B cell (primary cell): Measurements from ENCODE around the gene RAB24. TPM values are rescaled to one million over a fixed set of nuclear protein-coding genes. Genes with fewer than 3 reads are reported as not detected.

Experiments used
- ATAC-seq: fragments of 200-7000 bp; cut with Tn5 transposase; one replicate; pipeline ENCODE4 v1.10.0; 2021; ENCODE audit warnings: low read depth, mild to moderate bottlenecking, moderate number of reproducible peaks, moderate library complexity
- CTCF ChIA-PET: fragments of 350-600 bp; sonication (Branson Sonifier 250); formaldehyde crosslinking; loops from one replicate; lab custom pipeline; 2021; ENCODE audit warnings: antibody characterized with exemption, inconsistent platforms; lab: Charles Lee
- POLR2A ChIA-PET: fragments of 350-600 bp; sonication (Branson Sonifier 250); formaldehyde crosslinking; loops from one replicate; lab custom pipeline; 2021; ENCODE audit warnings: antibody characterized with exemption; lab: Charles Lee
- DNase-seq: peaks from one replicate; pipeline ENCODE4 v3.0.0; 2013
- H2AFZ ChIP-seq: 2 replicates; pipeline ENCODE4 v1.6.1; 2012; ENCODE audit warnings: mild to moderate bottlenecking, low read depth, low read length; ENCODE audit not compliant: insufficient read depth, poor library complexity, severe bottlenecking
- H3K27ac ChIP-seq, 2 donors: 1 replicate in 1 of 2; 2 replicates in 1 of 2; pipeline ENCODE4 v1.5.1; 2012 to 2013; ENCODE audit warnings: low read length in 2 of 2, mild to moderate bottlenecking in 2 of 2, moderate library complexity in 1 of 2
- H3K27me3 ChIP-seq, 4 experiments: fragments of 200-600 bp in 1 of 4; sonication (generic) in 1 of 4; replicated peaks in 1 of 4; 1 replicate in 2 of 4; 2 replicates in 2 of 4; pipeline versions ENCODE4 v1.6.1 to v1.7.0; 2013 to 2016; ENCODE audit warnings: low read length in 3 of 4, mild to moderate bottlenecking in 2 of 4, mixed read lengths in 1 of 4, moderate library complexity in 1 of 4; ENCODE audit not compliant: insufficient read depth in 4 of 4, control insufficient read depth in 3 of 4; ENCODE audit errors: control extremely low read depth in 1 of 4
- H3K36me3 ChIP-seq, 2 experiments: replicated peaks in 1 of 2; 1 replicate in 1 of 2; 2 replicates in 1 of 2; pipeline versions ENCODE4 v1.6.1 to v1.7.1; 2013; ENCODE audit warnings: low read length in 1 of 2; ENCODE audit not compliant: insufficient read depth in 2 of 2, control insufficient read depth in 1 of 2; ENCODE audit errors: control extremely low read depth in 1 of 2, extremely low read depth in 1 of 2
- H3K4me1 ChIP-seq, 2 donors: fragments of 200-600 bp in 1 of 2; sonication (generic) in 1 of 2; 1 replicate in 1 of 2; 2 replicates in 1 of 2; pipeline versions ENCODE4 v1.5.1 to v1.6.1; 2013 to 2017; ENCODE audit warnings: low read length in 2 of 2; ENCODE audit not compliant: control insufficient read depth in 2 of 2, insufficient read depth in 2 of 2
- H3K4me2 ChIP-seq: replicated peaks from 2 replicates; pipeline ENCODE3; 2012; ENCODE audit warnings: mild to moderate bottlenecking, low read depth, low read length; ENCODE audit not compliant: poor library complexity, severe bottlenecking
- H3K4me3 ChIP-seq, 5 experiments: fragments of 200-600 bp in 1 of 5; sonication (generic) in 1 of 5; 1 replicate in 3 of 5; 2 replicates in 2 of 5; pipeline versions ENCODE4 v1.5.1 to v1.7.0; 2011 to 2016; ENCODE audit warnings: low read length in 4 of 5, mild to moderate bottlenecking in 4 of 5, low read depth in 2 of 5, control low read depth in 1 of 5, moderate library complexity in 1 of 5; ENCODE audit not compliant: insufficient read depth in 1 of 5; ENCODE audit errors: control extremely low read depth in 1 of 5, extremely low read depth in 1 of 5
- H3K79me2 ChIP-seq: fragments of 200-600 bp; sonication (generic); one replicate; pipeline ENCODE4 v1.6.0; 2016; ENCODE audit warnings: low read length; ENCODE audit not compliant: control insufficient read depth, insufficient read depth
- H3K9ac ChIP-seq: fragments of 200-600 bp; sonication (generic); 2 replicates; pipeline ENCODE4 v1.6.1; 2017; ENCODE audit warnings: mild to moderate bottlenecking, low read length, moderate library complexity
- H3K9me3 ChIP-seq, 3 donors: one replicate each; pipeline versions ENCODE4 v1.6.1 to v1.7.1; 2013; ENCODE audit warnings: low read length in 2 of 3; ENCODE audit not compliant: control insufficient read depth in 2 of 3, insufficient read depth in 1 of 3; ENCODE audit errors: control extremely low read depth in 1 of 3
- H4K20me1 ChIP-seq: 2 replicates; pipeline ENCODE4 v1.6.0; 2012; ENCODE audit warnings: mild to moderate bottlenecking, low read length; ENCODE audit not compliant: insufficient read depth, control insufficient read depth, poor library complexity, severe bottlenecking
- H3K27ac Mint-ChIP-seq: one replicate; pipeline ENCODE4 v1.8.0; 2021; ENCODE audit warnings: mixed read lengths
- H3K27me3 Mint-ChIP-seq: one replicate; pipeline ENCODE4 v1.8.0; 2021; ENCODE audit warnings: mixed read lengths
- H3K4me1 Mint-ChIP-seq: one replicate; pipeline ENCODE4 v1.8.0; 2021; ENCODE audit warnings: mixed read lengths
- H3K4me3 Mint-ChIP-seq: one replicate; pipeline ENCODE4 v1.8.0; 2021; ENCODE audit warnings: mixed read lengths
- H3K9me3 Mint-ChIP-seq: one replicate; pipeline ENCODE4 v1.8.0; 2022; ENCODE audit warnings: mixed read lengths; ENCODE audit not compliant: insufficient read depth
- CTCF ChIP-seq: fragments of 200-600 bp; IDR thresholded peaks from one replicate; pipeline ENCODE4 v1.8.0; 2022; ENCODE audit warnings: antibody characterized with exemption, mild to moderate bottlenecking
- EZH2 ChIP-seq: IDR thresholded peaks from 2 replicates; pipeline ENCODE4 v1.6.1; 2012; ENCODE audit warnings: borderline replicate concordance, low read depth, mild to moderate bottlenecking, moderate library complexity, low read length; ENCODE audit not compliant: insufficient read depth, poor library complexity, severe bottlenecking
- WGBS: methylation state at CpG from one replicate; pipeline ENCODE4 v1.1.5; 2013; ENCODE audit warnings: missing lambda C conversion rate; ENCODE audit not compliant: insufficient coverage; 5-methylcytosine and 5-hydroxymethylcytosine counted together
- intact Hi-C: fragments of 100-400 bp; cut with micrococcal nuclease; formaldehyde crosslinking; loops from one replicate; pipeline ENCODE4 v1.10.0; 2022
- polyA plus RNA-seq: library from polyadenylated mRNA; depleted of rRNA; stranded (reverse); fragments of >200 nt; gene quantifications from 2 replicates; pipeline ENCODE4 v1.2.3, GENCODE V29; 2012
- total RNA-seq, 2 donors: library from RNA; stranded (reverse); fragments of 120-200 nt in 1 of 2; gene quantifications; 1 replicate in 1 of 2; 2 replicates in 1 of 2; pipeline versions ENCODE4 v1.2.3 to v1.2.4, GENCODE V29; 2013 to 2022

Gene RAB24
- total and polyA plus RNA-seq, 2 donors (not counting 1 experiment from before 2014, with no cell fraction given): 38.3 to 147 TPM

- Mint-ChIP-seq H3K27ac (peak overlapping the region; percentile 93), H3K27me3 (no peaks in the 10 kb centered on the region), H3K4me3 (peak overlapping the region; percentile 95), H3K4me1 (peaks cover 83% of the 10 kb centered on the region), H3K9me3 (no peaks in the 10 kb centered on the region)
- intact Hi-C loops: loop anchor here (2.0 to 5.0 kb wide), 4 partner anchors 169 to 301 kb away; partner anchors contain the start of genes B4GALT7, DOK3 and NSD1
- Histone ChIP-seq H3K4me2 (peak overlapping the region; percentile 87), H3K79me2 (peaks cover 41% of the 10 kb centered on the region), H3K27ac (peak overlapping the region; percentile 79 to 81), H3K4me1 (peaks cover 60 to 78% of the 10 kb centered on the region in 2 donors), H2AFZ (no peak overlapping the region), H3K4me3 (no peak overlapping the region), H3K9ac (peak overlapping the region; percentile 93), H3K27me3 (no peaks in the 10 kb centered on the region), H3K36me3 (peaks cover 2 to 31% of the 10 kb centered on the region in 2 experiments), H3K9me3 (no peaks in the 10 kb centered on the region), H4K20me1 (peaks cover 26% of the 10 kb centered on the region)
- TF ChIP-seq CTCF (no peak), EZH2 (no peak)
- DNase-seq (peak; percentile 53), ATAC-seq (peak; percentile 11)
- WGBS: 70% methylated on average over 7 of the region's 7 CpGs
- ChIA-PET POLR2A (interaction anchor here (0.6 to 1.2 kb wide), 3 partner anchors 9 to 316 kb away, joined by 3 read pairs; no protein-coding TSS in a partner anchor), CTCF (interaction anchor here (0.8 to 3.8 kb wide), 7 partner anchors 8 to 188 kb away, joined by 3 to 26 read pairs (median 5); partner anchors contain the start of gene MXD3)
Observed at GRCh38 chr5:177301503-177302165, 1.9 kb downstream of the RAB24 start.

GRCh38 chr5:177300951-177301350 lies 2.6 kb downstream of the RAB24 start:
- ChIA-PET POLR2A (interaction anchor here (1.2 kb wide), 1 partner anchor 12 kb away, joined by 3 read pairs; no protein-coding TSS in a partner anchor), CTCF (interaction anchor here (0.8 to 3.8 kb wide), 5 partner anchors 9 to 188 kb away, joined by 3 to 26 read pairs (median 5); no protein-coding TSS in a partner anchor)
- WGBS: no CpG with 5 or more reads among the region's 2 CpGs
- peaks cover 22% of the 10 kb centered on the region for H4K20me1 ChIP-seq
- H3K4me3 ChIP-seq: peak overlapping the region in 1 of 5 experiments; percentile 54
- peak overlapping the region; percentile 93 for H3K27ac Mint-ChIP-seq
- no peak overlapping the region for H2AFZ ChIP-seq
- peak overlapping the region; percentile 38 for H3K9ac ChIP-seq
- H3K4me3 Mint-ChIP-seq: peak overlapping the region; percentile 95
- H3K9me3 ChIP-seq: no peaks in the 10 kb centered on the region
- H3K4me1 ChIP-seq: peaks cover 67 to 85% of the 10 kb centered on the region in 2 donors
- H3K4me1 Mint-ChIP-seq: peaks cover 85% of the 10 kb centered on the region
- H3K9me3 Mint-ChIP-seq: no peaks in the 10 kb centered on the region
- H3K27ac ChIP-seq: peak overlapping the region; percentile 79 to 81
- peaks cover 45% of the 10 kb centered on the region for H3K79me2 ChIP-seq
- ATAC-seq (no peak), DNase-seq (no peak)
- H3K27me3 ChIP-seq: no peaks in the 10 kb centered on the region
- peaks cover under 1 to 24% of the 10 kb centered on the region in 2 experiments for H3K36me3 ChIP-seq
- TF ChIP-seq EZH2 (no peak), CTCF (no peak)
- intact Hi-C loops: loop anchor here (1.0 to 5.0 kb wide), 6 partner anchors 11 to 301 kb away; partner anchors contain the start of genes B4GALT7, DOK3, LMAN2 and NSD1
- peak overlapping the region; percentile 87 for H3K4me2 ChIP-seq
- no peaks in the 10 kb centered on the region for H3K27me3 Mint-ChIP-seq
